ENCODE results near the gene CDYL2.

The CDYL2 gene

DNA sequence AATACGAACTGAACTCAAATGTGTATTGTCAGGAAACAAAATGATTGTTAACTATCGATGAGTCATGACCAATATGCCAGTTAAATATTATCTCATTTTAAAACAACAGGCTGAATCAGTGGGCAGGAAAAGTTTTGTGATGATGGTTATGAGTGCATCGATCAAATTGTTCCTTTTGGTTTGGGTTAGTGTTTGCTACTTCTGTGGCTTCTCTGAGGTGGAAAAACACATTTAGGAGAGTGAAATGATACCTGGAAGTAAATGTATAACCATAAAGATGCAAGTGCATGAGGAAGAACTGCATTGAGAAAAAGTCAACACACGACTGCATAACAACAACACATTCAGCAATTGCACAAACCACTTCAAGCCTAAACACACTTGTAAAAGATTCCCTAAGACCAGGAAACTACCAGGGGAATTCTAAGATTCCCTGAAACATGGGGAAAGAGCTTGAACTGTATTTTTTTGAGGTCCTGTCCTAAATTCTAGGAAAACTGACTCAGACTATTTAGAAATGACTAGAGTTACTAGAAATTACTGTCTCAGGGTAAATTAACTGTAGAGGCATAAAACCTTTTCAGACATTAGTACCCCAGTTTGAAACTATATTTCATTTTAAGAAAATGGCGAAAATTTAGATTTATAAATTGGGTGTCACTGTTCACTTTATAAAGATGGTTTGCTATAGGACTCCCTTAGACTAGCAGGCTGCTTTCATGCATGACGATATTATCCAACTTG lies 44.8 kb downstream of the CDYL2 start:
- Histone ChIP-seq H3K9ac (ENCODE audit: low read depth in 1 of 2, low read length in 2 of 2) (no peak overlapping the region), H3K4me3 (ENCODE audit: low read depth in 1 of 2, low read length in 2 of 2) (no peak overlapping the region), H3K9me3 (ENCODE audit: control insufficient read depth in 1 of 2, low read length in 2 of 2) (no peaks in the 10 kb centered on the region), H3K36me3 (ENCODE audit: control insufficient read depth in 1 of 2, insufficient read depth in 2 of 2, low read length in 2 of 2) (peaks cover 0 to 3% of the 10 kb centered on the region in 2 donors), H3K4me1 (ENCODE audit: control insufficient read depth in 1 of 2, insufficient read depth in 2 of 2, low read length in 2 of 2) (peaks cover 0 to 4% of the 10 kb centered on the region in 2 donors), H3K27me3 (ENCODE audit: control insufficient read depth in 1 of 2, insufficient read depth in 2 of 2, low read length in 2 of 2) (no peaks in the 10 kb centered on the region), H3K27ac (ENCODE audit: low read depth, low read length) (no peak overlapping the region)

- Histone ChIP-seq H3K27ac (ENCODE audit: low read depth, low read length) (no peak overlapping the region), H3K9ac (ENCODE audit: low read depth in 1 of 2, low read length in 2 of 2) (no peak overlapping the region), H3K4me3 (ENCODE audit: low read depth in 1 of 2, low read length in 2 of 2) (no peak overlapping the region), H3K27me3 (ENCODE audit: control insufficient read depth in 1 of 2, insufficient read depth in 2 of 2, low read length in 2 of 2) (no peaks in the 10 kb centered on the region), H3K4me1 (ENCODE audit: control insufficient read depth in 1 of 2, insufficient read depth in 2 of 2, low read length in 2 of 2) (peaks cover 8 to 10% of the 10 kb centered on the region in 2 donors), H3K9me3 (ENCODE audit: control insufficient read depth in 1 of 2, low read length in 2 of 2) (no peaks in the 10 kb centered on the region), H3K36me3 (ENCODE audit: control insufficient read depth in 1 of 2, insufficient read depth in 2 of 2, low read length in 2 of 2) (no peaks in the 10 kb centered on the region)
These were observed 49.9 kb downstream of the CDYL2 start for GRCh38 chr16:80754476-80754875.

- no peak overlapping the region for H3K27ac ChIP-seq (ENCODE audit: low read depth, low read length)
- no peak overlapping the region for H3K4me3 ChIP-seq (ENCODE audit: low read depth in 1 of 2, low read length in 2 of 2)
- no peaks in the 10 kb centered on the region for H3K9me3 ChIP-seq (ENCODE audit: control insufficient read depth in 1 of 2, low read length in 2 of 2)
- H3K9ac ChIP-seq (ENCODE audit: low read depth in 1 of 2, low read length in 2 of 2): no peak overlapping the region
- H3K27me3 ChIP-seq (ENCODE audit: control insufficient read depth in 1 of 2, insufficient read depth in 2 of 2, low read length in 2 of 2): no peaks in the 10 kb centered on the region
- no peaks in the 10 kb centered on the region for H3K36me3 ChIP-seq (ENCODE audit: control insufficient read depth in 1 of 2, insufficient read depth in 2 of 2, low read length in 2 of 2)
- peaks cover 8% of the 10 kb centered on the region in 2 donors for H3K4me1 ChIP-seq (ENCODE audit: control insufficient read depth in 1 of 2, insufficient read depth in 2 of 2, low read length in 2 of 2)
These were observed 51.9 kb downstream of the CDYL2 start for GRCh38 chr16:80752541-80752940.

DNA sequence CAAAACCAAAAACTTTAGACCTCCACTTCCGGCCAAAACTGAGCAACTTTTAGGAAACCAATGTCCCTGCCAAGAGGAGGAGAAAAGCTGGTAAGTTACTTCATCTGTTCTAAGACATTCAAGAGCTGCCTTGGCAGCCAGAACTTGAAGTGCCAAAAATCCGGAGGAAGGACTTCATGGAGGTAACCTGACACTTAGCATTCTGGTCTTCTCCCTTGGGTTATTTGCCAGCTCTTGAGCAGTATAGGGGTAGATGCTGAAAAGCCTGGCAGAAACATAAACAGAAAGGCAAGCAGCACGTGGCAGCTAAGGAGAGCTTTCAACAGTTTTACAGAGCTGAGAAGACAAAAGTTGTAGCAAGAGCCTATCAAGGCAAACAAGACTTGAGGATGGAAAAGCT lies 53.2 kb downstream of the CDYL2 start:
- Histone ChIP-seq H3K4me1 (ENCODE audit: control insufficient read depth in 1 of 2, insufficient read depth in 2 of 2, low read length in 2 of 2) (peaks cover 8% of the 10 kb centered on the region in 2 donors), H3K9ac (ENCODE audit: low read depth in 1 of 2, low read length in 2 of 2) (no peak overlapping the region), H3K27me3 (ENCODE audit: control insufficient read depth in 1 of 2, insufficient read depth in 2 of 2, low read length in 2 of 2) (no peaks in the 10 kb centered on the region), H3K36me3 (ENCODE audit: control insufficient read depth in 1 of 2, insufficient read depth in 2 of 2, low read length in 2 of 2) (no peaks in the 10 kb centered on the region), H3K4me3 (ENCODE audit: low read depth in 1 of 2, low read length in 2 of 2) (no peak overlapping the region), H3K9me3 (ENCODE audit: control insufficient read depth in 1 of 2, low read length in 2 of 2) (no peaks in the 10 kb centered on the region), H3K27ac (ENCODE audit: low read depth, low read length) (no peak overlapping the region)

DNA sequence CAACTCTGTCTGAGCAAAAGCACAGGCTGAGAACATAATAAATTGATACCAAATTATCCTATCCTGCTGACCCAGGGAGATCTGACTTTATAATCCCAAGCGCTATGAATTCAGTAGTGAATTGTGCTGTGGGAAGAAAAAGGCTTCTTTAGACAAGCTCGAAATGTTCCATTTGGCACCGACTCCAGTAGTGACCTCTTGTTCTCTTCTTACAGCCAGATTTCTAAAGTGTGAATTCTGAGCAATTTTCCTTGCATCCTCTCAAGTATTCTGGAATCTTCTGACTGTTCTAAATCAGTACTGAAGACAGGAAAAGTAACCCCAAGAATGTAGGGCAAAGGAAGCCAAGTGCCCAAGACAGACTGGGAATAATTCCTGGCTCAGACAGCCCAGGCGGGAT lies 58.2 kb downstream of the CDYL2 start:
- Histone ChIP-seq H3K4me3 (ENCODE audit: low read depth in 1 of 2, low read length in 2 of 2) (no peak overlapping the region), H3K27ac (ENCODE audit: low read depth, low read length) (no peak overlapping the region), H3K9ac (ENCODE audit: low read depth in 1 of 2, low read length in 2 of 2) (no peak overlapping the region), H3K4me1 (ENCODE audit: control insufficient read depth in 1 of 2, insufficient read depth in 2 of 2, low read length in 2 of 2) (peaks cover 2 to 3% of the 10 kb centered on the region in 2 donors), H3K27me3 (ENCODE audit: control insufficient read depth in 1 of 2, insufficient read depth in 2 of 2, low read length in 2 of 2) (no peaks in the 10 kb centered on the region), H3K36me3 (ENCODE audit: control insufficient read depth in 1 of 2, insufficient read depth in 2 of 2, low read length in 2 of 2) (no peaks in the 10 kb centered on the region), H3K9me3 (ENCODE audit: control insufficient read depth in 1 of 2, low read length in 2 of 2) (no peaks in the 10 kb centered on the region)

GRCh38 chr16:80744856-80745255 lies 59.5 kb downstream of the CDYL2 start:
- H3K9me3 ChIP-seq (ENCODE audit: control insufficient read depth in 1 of 2, low read length in 2 of 2): peaks cover 0 to 3% of the 10 kb centered on the region in 2 donors
- H3K4me1 ChIP-seq (ENCODE audit: control insufficient read depth in 1 of 2, insufficient read depth in 2 of 2, low read length in 2 of 2): no peaks in the 10 kb centered on the region
- H3K4me3 ChIP-seq (ENCODE audit: low read depth in 1 of 2, low read length in 2 of 2): no peak overlapping the region
- no peaks in the 10 kb centered on the region for H3K27me3 ChIP-seq (ENCODE audit: control insufficient read depth in 1 of 2, insufficient read depth in 2 of 2, low read length in 2 of 2)
- no peak overlapping the region for H3K27ac ChIP-seq (ENCODE audit: low read depth, low read length)
- H3K9ac ChIP-seq (ENCODE audit: low read depth in 1 of 2, low read length in 2 of 2): no peak overlapping the region
- no peaks in the 10 kb centered on the region for H3K36me3 ChIP-seq (ENCODE audit: control insufficient read depth in 1 of 2, insufficient read depth in 2 of 2, low read length in 2 of 2)

DNA sequence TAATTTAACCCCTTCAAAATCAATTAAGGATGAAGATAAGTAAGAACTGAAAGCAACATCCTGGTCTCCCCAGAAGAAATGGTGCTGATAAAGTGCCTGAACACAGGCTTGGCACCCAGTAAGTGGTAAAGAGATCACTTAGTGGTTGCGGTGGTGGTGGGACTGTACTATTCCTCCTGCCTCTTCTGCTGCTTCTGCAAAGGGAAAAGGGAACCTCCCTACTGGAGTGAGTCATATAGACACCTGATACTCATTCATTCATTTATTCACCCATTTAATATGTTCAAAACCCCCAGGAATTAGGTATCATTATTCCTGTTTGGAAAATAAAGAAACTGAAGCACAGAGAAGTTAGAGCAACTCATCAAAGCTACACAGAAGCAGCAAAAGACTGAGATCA lies 60.6 kb downstream of the CDYL2 start:
- no peaks in the 10 kb centered on the region for H3K36me3 ChIP-seq (ENCODE audit: control insufficient read depth in 1 of 2, insufficient read depth in 2 of 2, low read length in 2 of 2)
- H3K4me3 ChIP-seq (ENCODE audit: low read depth in 1 of 2, low read length in 2 of 2): no peak overlapping the region
- H3K9me3 ChIP-seq (ENCODE audit: control insufficient read depth in 1 of 2, low read length in 2 of 2): peaks cover 0 to 5% of the 10 kb centered on the region in 2 donors

GRCh38 chr16:80743273-80743672 lies 61.1 kb downstream of the CDYL2 start:
- peaks cover 0 to 5% of the 10 kb centered on the region in 2 donors for H3K9me3 ChIP-seq (ENCODE audit: control insufficient read depth in 1 of 2, low read length in 2 of 2)
- no peaks in the 10 kb centered on the region for H3K36me3 ChIP-seq (ENCODE audit: control insufficient read depth in 1 of 2, insufficient read depth in 2 of 2, low read length in 2 of 2)
- H3K27ac ChIP-seq (ENCODE audit: low read depth, low read length): no peak overlapping the region
- no peak overlapping the region for H3K4me3 ChIP-seq (ENCODE audit: low read depth in 1 of 2, low read length in 2 of 2)
- H3K4me1 ChIP-seq (ENCODE audit: control insufficient read depth in 1 of 2, insufficient read depth in 2 of 2, low read length in 2 of 2): no peaks in the 10 kb centered on the region
- no peaks in the 10 kb centered on the region for H3K27me3 ChIP-seq (ENCODE audit: control insufficient read depth in 1 of 2, insufficient read depth in 2 of 2, low read length in 2 of 2)
- no peak overlapping the region for H3K9ac ChIP-seq (ENCODE audit: low read depth in 1 of 2, low read length in 2 of 2)

More for the DNA sequence above, 60.6 kb downstream of the CDYL2 start:
- Histone ChIP-seq H3K4me1 (ENCODE audit: control insufficient read depth in 1 of 2, insufficient read depth in 2 of 2, low read length in 2 of 2) (no peaks in the 10 kb centered on the region), H3K9ac (ENCODE audit: low read depth in 1 of 2, low read length in 2 of 2) (no peak overlapping the region), H3K27ac (ENCODE audit: low read depth, low read length) (no peak overlapping the region), H3K27me3 (ENCODE audit: control insufficient read depth in 1 of 2, insufficient read depth in 2 of 2, low read length in 2 of 2) (no peaks in the 10 kb centered on the region)

- Histone ChIP-seq H3K4me1 (ENCODE audit: control insufficient read depth in 1 of 2, insufficient read depth in 2 of 2, low read length in 2 of 2) (no peaks in the 10 kb centered on the region), H3K27me3 (ENCODE audit: control insufficient read depth in 1 of 2, insufficient read depth in 2 of 2, low read length in 2 of 2) (no peaks in the 10 kb centered on the region), H3K36me3 (ENCODE audit: control insufficient read depth in 1 of 2, insufficient read depth in 2 of 2, low read length in 2 of 2) (no peaks in the 10 kb centered on the region), H3K9ac (ENCODE audit: low read depth in 1 of 2, low read length in 2 of 2) (no peak overlapping the region), H3K4me3 (ENCODE audit: low read depth in 1 of 2, low read length in 2 of 2) (no peak overlapping the region), H3K27ac (ENCODE audit: low read depth, low read length) (no peak overlapping the region), H3K9me3 (ENCODE audit: control insufficient read depth in 1 of 2, low read length in 2 of 2) (peaks cover 0 to 5% of the 10 kb centered on the region in 2 donors)
These were observed 62.1 kb downstream of the CDYL2 start for GRCh38 chr16:80742331-80742730.

DNA sequence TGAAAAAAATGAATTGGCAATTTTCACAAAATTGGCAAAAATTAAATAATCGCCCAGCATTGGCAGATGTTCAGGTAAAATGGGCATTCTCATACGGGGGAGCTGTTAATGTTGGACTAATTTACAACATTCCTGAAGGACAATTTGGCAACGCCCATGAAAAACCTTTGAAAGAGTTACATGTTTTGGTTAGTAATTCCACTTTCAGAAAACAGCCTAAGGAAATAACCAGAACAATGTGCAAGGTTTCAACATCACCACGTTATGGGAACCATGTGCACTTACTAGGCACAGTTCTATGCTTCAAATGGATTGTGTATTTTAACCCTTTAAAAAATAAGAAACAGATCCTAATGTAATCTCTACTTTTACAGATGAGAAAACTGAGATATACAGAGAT lies 62.7 kb downstream of the CDYL2 start:
- Histone ChIP-seq H3K36me3 (ENCODE audit: control insufficient read depth in 1 of 2, insufficient read depth in 2 of 2, low read length in 2 of 2) (no peaks in the 10 kb centered on the region), H3K4me1 (ENCODE audit: control insufficient read depth in 1 of 2, insufficient read depth in 2 of 2, low read length in 2 of 2) (no peaks in the 10 kb centered on the region), H3K9ac (ENCODE audit: low read depth in 1 of 2, low read length in 2 of 2) (no peak overlapping the region), H3K9me3 (ENCODE audit: control insufficient read depth in 1 of 2, low read length in 2 of 2) (peaks cover 0 to 5% of the 10 kb centered on the region in 2 donors), H3K27ac (ENCODE audit: low read depth, low read length) (no peak overlapping the region), H3K4me3 (ENCODE audit: low read depth in 1 of 2, low read length in 2 of 2) (no peak overlapping the region), H3K27me3 (ENCODE audit: control insufficient read depth in 1 of 2, insufficient read depth in 2 of 2, low read length in 2 of 2) (no peaks in the 10 kb centered on the region)
